ENCODE measurements around the gene UBE2E1.

GRCh38 chr3:23845326-23846216 lies 39.8 kb downstream of the UBE2E1 start:
- no peak for TF ChIP-seq CTCF (conservative IDR thresholded peaks at IDR 0.05; ENCODE audit: low read length)
- no peak for TF ChIP-seq EZH2phosphoT487 (IDR thresholded peaks at IDR 0.05; ENCODE audit: borderline replicate concordance)
